ENCODE data around the gene RHOBTB3. TPM values are rescaled to one million over a fixed set of nuclear protein-coding genes. Genes with fewer than 3 reads are reported as not detected.

The RHOBTB3 gene
- total RNA-seq, 1 experiment from 2014 or later, result 84.3 TPM

DNA sequence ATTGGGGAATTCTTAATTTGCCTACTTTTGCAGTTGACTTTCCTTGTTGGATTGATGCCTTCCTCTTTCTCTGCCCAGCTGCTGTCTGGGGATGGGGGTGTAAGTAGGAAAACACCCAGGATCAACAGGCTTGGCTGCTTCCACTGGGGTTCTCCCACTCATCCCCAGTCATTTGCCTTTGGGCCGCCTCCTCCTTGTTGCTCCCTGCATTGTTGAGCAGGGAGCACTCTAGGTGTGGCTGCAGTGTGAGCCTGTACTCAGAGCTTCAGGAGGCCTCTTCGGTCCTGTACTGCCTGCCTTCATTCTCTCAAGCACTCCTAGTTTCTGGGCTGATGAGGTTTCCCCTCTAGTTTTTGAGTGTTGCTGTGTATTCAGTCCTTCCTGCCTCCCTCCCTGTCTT is 12.1 kb downstream of the RHOBTB3 start:
- Histone ChIP-seq H3K9me2 (ENCODE audit: insufficient read depth) (no peaks in the 10 kb centered on the region), H3K79me2 (ENCODE audit: insufficient read depth, low read length) (no peaks in the 10 kb centered on the region; the same call in 1 of the 2 replicates), H3K4me2 (ENCODE audit: low read length) (no peak overlapping the region), H3K27ac (ENCODE audit: low read depth, low read length) (no peak overlapping the region), H3K9me3 (ENCODE audit: control insufficient read depth in 1 of 2, insufficient read depth in 1 of 2, low read depth in 1 of 2, low read length in 2 of 2) (no peaks in the 10 kb centered on the region), H2AFZ (ENCODE audit: low read depth, low read length, poor library complexity, severe bottlenecking) (no peak overlapping the region), H4K20me1 (ENCODE audit: insufficient read depth) (no peaks in the 10 kb centered on the region), H3K36me3 (ENCODE audit: control insufficient read depth in 1 of 2, insufficient read depth in 2 of 2, low read length in 2 of 2) (peaks cover 3 to 12% of the 10 kb centered on the region in 2 experiments; a peak in 2 of 4 replicates), H3K4me3 (replicated peaks in 1 of 2; ENCODE audit: low read depth in 1 of 2, low read length in 2 of 2) (no peak overlapping the region), H3K9ac (ENCODE audit: low read length) (no peak overlapping the region), H3K27me3 (ENCODE audit: insufficient read depth, low read length) (no peaks in the 10 kb centered on the region), H3K4me1 (ENCODE audit: control insufficient read depth in 1 of 2, insufficient read depth in 2 of 2, low read length in 2 of 2) (peaks cover 2 to 5% of the 10 kb centered on the region in 2 experiments; a peak in 2 of 4 replicates)
- DNase-seq (ENCODE audit: low read depth, low spot score) (no peak), ATAC-seq (no peak)
- intact Hi-C loops (cut with micrococcal nuclease), result no loop called here
- POLR2A ChIA-PET, result no interaction called here
- RAD21 ChIA-PET (ENCODE audit: low non-redundant PET in 1 of 2, low total read pairs in 2 of 2, uncharacterized antibody in 2 of 2, unreplicated experiment in 2 of 2), result no interaction called here
- CTCF ChIA-PET, result no interaction called here
- no TSS peak for BruUV-seq (replicated peaks)
- no peak for TF ChIP-seq CEBPB (IDR thresholded peaks at IDR 0.05; ENCODE audit: low read depth)
- TF ChIP-seq, protein P1, sequence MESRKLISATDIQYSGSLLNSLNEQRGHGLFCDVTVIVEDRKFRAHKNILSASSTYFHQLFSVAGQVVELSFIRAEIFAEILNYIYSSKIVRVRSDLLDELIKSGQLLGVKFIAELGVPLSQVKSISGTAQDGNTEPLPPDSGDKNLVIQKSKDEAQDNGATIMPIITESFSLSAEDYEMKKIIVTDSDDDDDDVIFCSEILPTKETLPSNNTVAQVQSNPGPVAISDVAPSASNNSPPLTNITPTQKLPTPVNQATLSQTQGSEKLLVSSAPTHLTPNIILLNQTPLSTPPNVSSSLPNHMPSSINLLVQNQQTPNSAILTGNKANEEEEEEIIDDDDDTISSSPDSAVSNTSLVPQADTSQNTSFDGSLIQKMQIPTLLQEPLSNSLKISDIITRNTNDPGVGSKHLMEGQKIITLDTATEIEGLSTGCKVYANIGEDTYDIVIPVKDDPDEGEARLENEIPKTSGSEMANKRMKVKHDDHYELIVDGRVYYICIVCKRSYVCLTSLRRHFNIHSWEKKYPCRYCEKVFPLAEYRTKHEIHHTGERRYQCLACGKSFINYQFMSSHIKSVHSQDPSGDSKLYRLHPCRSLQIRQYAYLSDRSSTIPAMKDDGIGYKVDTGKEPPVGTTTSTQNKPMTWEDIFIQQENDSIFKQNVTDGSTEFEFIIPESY (IDR thresholded peaks at IDR 0.05; ENCODE audit: extremely low read depth, insufficient replicate concordance, low read length), result no peak
- TF ChIP-seq ZNF274 (IDR thresholded peaks at IDR 0.05; ENCODE audit: low read depth, low read length), result no peak
- TF ChIP-seq EZH2phosphoT487 (IDR thresholded peaks at IDR 0.05; ENCODE audit: borderline replicate concordance), result no peak
- TF ChIP-seq MAX (IDR thresholded peaks at IDR 0.05), result no peak
- no peak for TF ChIP-seq REST (IDR thresholded peaks at IDR 0.05; ENCODE audit: low read depth)
- no peak for TF ChIP-seq SRF (IDR thresholded peaks at IDR 0.05; ENCODE audit: low read depth)
- TF ChIP-seq ZFX (IDR thresholded peaks at IDR 0.05), result no peak
- no peak for TF ChIP-seq CBX3 (IDR thresholded peaks at IDR 0.05; ENCODE audit: low read depth)
- no peak for TF ChIP-seq ATF3 (IDR thresholded peaks at IDR 0.05)
- no peak for TF ChIP-seq SIN3A (IDR thresholded peaks at IDR 0.05; ENCODE audit: low read depth)
- no peak for TF ChIP-seq SP1 (IDR thresholded peaks at IDR 0.05; ENCODE audit: low read depth)
- TF ChIP-seq YY1 (IDR thresholded peaks at IDR 0.05; ENCODE audit: extremely low read depth, insufficient replicate concordance, low read depth, low read length), result no peak
